Right atrium auricular region (tissue), 2 donors: ENCODE data around the gene DDX56. TPM values are rescaled to one million over a fixed set of nuclear protein-coding genes. Genes with fewer than 3 reads are reported as not detected.

Source experiments
- DNase-seq: peaks from one replicate; pipeline ENCODE4 v3.0.0-alpha.2; 2019; ENCODE audit warnings: low spot score
- H3K27ac ChIP-seq, 2 donors: fragments of 200-600 bp; sonication (generic); 1 replicate in 1 of 2; 2 replicates in 1 of 2; pipeline ENCODE4 v1.5.1; 2016 to 2019
- H3K27me3 ChIP-seq, 2 donors: fragments of 200-600 bp; sonication (generic); one replicate each; pipeline versions ENCODE4 v1.5.1 to v1.6.0; 2017 to 2019
- H3K36me3 ChIP-seq: fragments of 200-600 bp; sonication (generic); one replicate; pipeline ENCODE4 v1.5.1; 2016
- H3K4me1 ChIP-seq, 2 donors: fragments of 200-600 bp; sonication (generic); one replicate each; pipeline versions ENCODE4 v1.5.1 to v1.6.0; 2017 to 2019
- H3K4me3 ChIP-seq, 2 donors: fragments of 200-600 bp; sonication (generic); 1 replicate in 1 of 2; 2 replicates in 1 of 2; pipeline ENCODE4 v1.5.1; 2017 to 2019; ENCODE audit warnings: mild to moderate bottlenecking in 1 of 2, moderate library complexity in 1 of 2
- H3K9me3 ChIP-seq, 2 donors: fragments of 200-600 bp; sonication (generic); one replicate each; pipeline ENCODE4 v1.5.1; 2019
- CTCF ChIP-seq, 2 donors: fragments of 200-600 bp; sonication (generic); IDR thresholded peaks; one replicate each; pipeline ENCODE4 v1.5.1; 2019; ENCODE audit warnings: antibody characterized with exemption in 2 of 2
- total RNA-seq, 2 donors: library from RNA; depleted of rRNA; stranded (reverse); fragments of >200 nt; gene quantifications; one replicate each; pipeline ENCODE4 v1.1.0, GENCODE V29; 2016

DDX56 gene
- total RNA-seq: 10 to 100 TPM; 24.4 to 28.1 TPM

GRCh38 chr7:44573464-44574286 lies at the start of gene DDX56:
DDX56 (minus strand) TSS chr7:44573908; CDS start chr7:44573895, 13 bp downstream.
- Histone ChIP-seq H3K27ac (peak within 1 kb of the TSS; percentile 86 to 93), H3K4me1 (peaks cover 0 to 30% of the 10 kb centered on the region in 2 donors), H3K9me3 (no peaks in the 10 kb centered on the region), H3K4me3 (peak within 1 kb of the TSS; percentile 78 to 85), H3K36me3 (peaks cover 49% of the 10 kb centered on the region), H3K27me3 (no peaks in the 10 kb centered on the region)
- no peak for TF ChIP-seq CTCF (IDR thresholded peaks at IDR 0.05)
- peak; percentile 95 for DNase-seq

DNA sequence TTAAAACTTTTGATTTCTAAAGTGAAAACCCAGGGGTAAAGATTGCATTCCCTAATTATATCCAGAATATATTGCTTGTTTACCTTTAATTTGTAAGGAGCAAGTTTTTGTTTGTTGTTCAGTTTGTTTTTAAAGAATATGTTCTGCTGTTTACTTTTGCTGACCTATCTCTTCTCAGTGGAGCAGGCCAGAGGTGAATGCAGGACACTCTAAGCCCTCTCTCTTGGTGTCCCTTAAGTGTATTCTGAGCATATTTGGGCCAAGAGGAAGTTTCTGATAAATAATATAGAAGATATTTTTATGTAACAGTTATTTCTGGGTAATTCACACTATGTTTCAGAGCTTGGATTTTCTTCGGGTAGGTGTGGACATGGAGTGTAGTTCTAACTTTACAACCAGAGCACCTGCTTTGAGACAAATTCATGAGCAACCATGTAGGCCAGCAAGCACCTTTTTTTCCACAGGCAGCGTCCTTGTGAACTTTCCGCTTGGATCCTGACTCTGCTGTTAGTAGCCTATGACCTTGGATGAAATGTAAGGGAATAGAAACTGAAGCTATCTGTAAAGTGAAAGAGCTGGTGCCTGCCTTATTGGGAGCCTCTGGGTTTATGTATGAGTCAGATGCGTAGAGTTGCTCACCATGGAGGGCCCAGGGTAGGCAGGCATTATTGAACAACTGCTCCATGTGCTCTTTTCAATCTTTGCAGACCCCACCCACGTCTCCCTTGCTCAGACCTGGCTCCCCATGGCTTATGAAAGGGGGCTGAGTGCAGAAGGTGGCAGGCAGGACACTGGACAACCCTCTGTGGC lies 48.8 kb upstream of the DDX56 start:
- DNase-seq: no peak
- Histone ChIP-seq H3K4me3 (no peak overlapping the region), H3K27me3 (no peaks in the 10 kb centered on the region), H3K27ac (peak overlapping the region; percentile 72 to 73), H3K4me1 (peaks cover 0 to 68% of the 10 kb centered on the region in 2 donors), H3K36me3 (peaks cover 28% of the 10 kb centered on the region), H3K9me3 (no peaks in the 10 kb centered on the region)
- TF ChIP-seq CTCF (IDR thresholded peaks at IDR 0.05): no peak

DNA sequence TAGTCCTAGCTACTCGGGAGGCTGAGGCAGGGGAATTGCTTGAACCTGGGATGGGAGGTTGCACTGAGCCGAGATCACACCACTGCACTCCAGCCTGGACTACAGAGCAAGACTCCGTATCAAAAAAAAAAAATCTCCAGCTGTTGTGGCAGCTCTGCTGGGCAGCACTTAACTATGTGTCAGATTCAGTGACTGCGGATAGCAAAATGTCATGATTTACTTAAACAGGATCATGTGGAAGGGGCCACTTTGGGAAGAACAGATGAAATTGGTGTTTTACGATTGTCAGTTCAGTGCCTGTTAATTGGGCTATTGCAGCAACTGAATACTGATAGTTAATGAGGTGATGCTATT lies 48.0 kb upstream of the DDX56 start:
- TF ChIP-seq CTCF (IDR thresholded peaks at IDR 0.05): no peak
- H3K36me3 ChIP-seq: peaks cover 23% of the 10 kb centered on the region
- H3K27ac ChIP-seq: peak overlapping the region; percentile 72 to 73
- no peak overlapping the region for H3K4me3 ChIP-seq
- no peaks in the 10 kb centered on the region for H3K27me3 ChIP-seq
- DNase-seq: no peak
- H3K4me1 ChIP-seq: peaks cover 0 to 66% of the 10 kb centered on the region in 2 donors
- no peaks in the 10 kb centered on the region for H3K9me3 ChIP-seq

- Histone ChIP-seq H3K27ac (peak overlapping the region; percentile 72 to 73), H3K4me3 (no peak overlapping the region), H3K4me1 (peaks cover 0 to 64% of the 10 kb centered on the region in 2 donors), H3K27me3 (no peaks in the 10 kb centered on the region), H3K36me3 (peaks cover 18% of the 10 kb centered on the region), H3K9me3 (no peaks in the 10 kb centered on the region)
- peak; percentile 71 for DNase-seq
- TF ChIP-seq CTCF (IDR thresholded peaks at IDR 0.05): no peak
Measured at GRCh38 chr7:44621034-44621749, 47.5 kb upstream of the DDX56 start.

- Histone ChIP-seq H3K4me3 (no peak overlapping the region), H3K27ac (peak overlapping the region; percentile 14 to 26), H3K36me3 (no peaks in the 10 kb centered on the region), H3K9me3 (no peaks in the 10 kb centered on the region), H3K4me1 (peaks cover 0 to 65% of the 10 kb centered on the region in 2 donors), H3K27me3 (no peaks in the 10 kb centered on the region)
- no peak for DNase-seq
- no peak for TF ChIP-seq CTCF (IDR thresholded peaks at IDR 0.05)
Measured at GRCh38 chr7:44618753-44619152, 45.0 kb upstream of the DDX56 start.
